GM23248 (cell line): ENCODE data around the gene MIER2.

ENCODE experiments used
- EZH2 ChIP-seq: fragments of 200-600 bp; sonication (generic); IDR thresholded peaks from 2 replicates; pipeline ENCODE4 v1.6.1; 2018; ENCODE audit warnings: antibody characterized with exemption, mild to moderate bottlenecking; ENCODE audit not compliant: insufficient read depth, poor library complexity, severe bottlenecking
- EZH2phosphoT487 ChIP-seq: fragments of 200-600 bp; sonication (generic); IDR thresholded peaks from 2 replicates; pipeline ENCODE4 v1.6.1; 2018; ENCODE audit warnings: antibody characterized with exemption, moderate library complexity, mild to moderate bottlenecking, low read depth; ENCODE audit not compliant: insufficient read depth

DNA sequence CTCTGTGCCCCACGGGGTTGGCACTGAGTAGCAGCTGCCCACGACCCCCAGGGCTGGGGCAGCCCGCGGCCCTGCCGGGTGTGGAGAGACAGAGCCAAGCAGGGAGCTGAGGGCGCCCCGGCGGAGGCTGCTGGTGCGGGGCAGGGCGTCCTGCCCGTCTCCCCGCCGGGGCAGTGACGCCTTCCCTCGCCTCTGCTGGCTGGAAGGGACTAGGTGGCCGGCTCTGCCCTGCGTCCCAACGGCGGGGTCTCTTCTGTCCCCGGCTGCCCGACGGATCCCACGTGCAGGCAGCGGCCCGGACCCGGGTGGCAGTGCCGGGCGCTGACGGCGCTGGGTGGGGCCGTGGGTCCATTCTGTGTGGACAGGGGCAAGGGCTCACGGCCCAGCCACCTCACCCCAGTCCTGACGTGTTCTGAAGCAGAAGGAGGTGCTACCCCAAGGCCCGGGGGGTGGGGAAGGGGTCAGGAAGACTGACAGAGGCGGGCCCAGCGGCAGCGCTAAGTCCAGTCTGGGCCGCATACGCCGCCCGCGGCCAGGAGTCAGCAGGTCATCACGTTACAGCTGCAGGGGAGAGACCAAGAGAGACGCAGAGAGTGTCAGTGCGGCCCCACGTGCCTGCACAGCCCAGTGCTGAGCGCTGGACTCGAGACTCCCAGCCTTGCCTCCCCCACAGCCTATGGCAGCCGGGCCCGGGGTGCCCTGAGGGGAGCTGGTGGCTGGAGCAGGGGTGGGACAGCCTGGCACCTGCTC is 38.3 kb downstream of the MIER2 start:
- TF ChIP-seq EZH2 (no peak), EZH2phosphoT487 (no peak)
